ENCODE measurements around the gene PARD3.

GRCh38 chr10:34198953-34199352 is 616.1 kb downstream of the PARD3 start:
- TF ChIP-seq POLR2A (IDR thresholded peaks at IDR 0.05) = no peak
- TF ChIP-seq, protein P1, sequence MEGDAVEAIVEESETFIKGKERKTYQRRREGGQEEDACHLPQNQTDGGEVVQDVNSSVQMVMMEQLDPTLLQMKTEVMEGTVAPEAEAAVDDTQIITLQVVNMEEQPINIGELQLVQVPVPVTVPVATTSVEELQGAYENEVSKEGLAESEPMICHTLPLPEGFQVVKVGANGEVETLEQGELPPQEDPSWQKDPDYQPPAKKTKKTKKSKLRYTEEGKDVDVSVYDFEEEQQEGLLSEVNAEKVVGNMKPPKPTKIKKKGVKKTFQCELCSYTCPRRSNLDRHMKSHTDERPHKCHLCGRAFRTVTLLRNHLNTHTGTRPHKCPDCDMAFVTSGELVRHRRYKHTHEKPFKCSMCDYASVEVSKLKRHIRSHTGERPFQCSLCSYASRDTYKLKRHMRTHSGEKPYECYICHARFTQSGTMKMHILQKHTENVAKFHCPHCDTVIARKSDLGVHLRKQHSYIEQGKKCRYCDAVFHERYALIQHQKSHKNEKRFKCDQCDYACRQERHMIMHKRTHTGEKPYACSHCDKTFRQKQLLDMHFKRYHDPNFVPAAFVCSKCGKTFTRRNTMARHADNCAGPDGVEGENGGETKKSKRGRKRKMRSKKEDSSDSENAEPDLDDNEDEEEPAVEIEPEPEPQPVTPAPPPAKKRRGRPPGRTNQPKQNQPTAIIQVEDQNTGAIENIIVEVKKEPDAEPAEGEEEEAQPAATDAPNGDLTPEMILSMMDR (IDR thresholded peaks at IDR 0.05) = no peak
